ENCODE data around the gene PHLDA3. TPM values are rescaled to one million over a fixed set of nuclear protein-coding genes. Genes with fewer than 3 reads are reported as not detected.

PHLDA3 gene
- total RNA-seq, 4 donors from 2014 or later = 7.4 to 91.8 (median 62.7) TPM

DNA sequence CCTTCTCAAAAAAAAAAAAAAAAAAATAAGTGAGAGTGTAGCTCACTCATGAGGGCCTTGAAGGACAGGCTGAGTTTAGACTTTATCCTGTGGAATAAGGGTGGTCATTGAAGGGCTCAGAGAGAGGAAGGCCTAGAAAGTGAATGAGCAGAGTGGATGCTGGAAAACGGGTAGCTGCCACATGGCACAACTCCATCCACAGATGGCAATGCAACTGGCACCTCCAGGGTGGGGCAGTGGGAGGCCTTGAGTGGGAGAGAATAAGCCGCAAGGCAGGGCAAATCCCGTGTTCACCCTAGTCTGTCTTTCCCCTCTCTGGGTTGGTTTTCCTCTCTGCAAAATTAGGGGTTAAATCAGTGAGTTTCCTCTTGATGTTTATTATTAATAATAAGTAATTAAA lies 50.5 kb downstream of the PHLDA3 start:
- ATAC-seq (no peak), DNase-seq (peak in 1 of 2 donors; percentile 19)
- Histone ChIP-seq H3K9me3 (no peaks in the 10 kb centered on the region), H3K36me3 (no peaks in the 10 kb centered on the region), H3K4me1 (peaks cover 49 to 50% of the 10 kb centered on the region in 2 donors), H3K27ac (peak overlapping the region; percentile 93), H3K27me3 (no peaks in the 10 kb centered on the region), H3K4me3 (no peak overlapping the region)
- in situ Hi-C loops (cut with MboI; ENCODE audit: low sequenced_read_pairs in 4 of 4) = no loop called here
- TF ChIP-seq, protein P1, sequence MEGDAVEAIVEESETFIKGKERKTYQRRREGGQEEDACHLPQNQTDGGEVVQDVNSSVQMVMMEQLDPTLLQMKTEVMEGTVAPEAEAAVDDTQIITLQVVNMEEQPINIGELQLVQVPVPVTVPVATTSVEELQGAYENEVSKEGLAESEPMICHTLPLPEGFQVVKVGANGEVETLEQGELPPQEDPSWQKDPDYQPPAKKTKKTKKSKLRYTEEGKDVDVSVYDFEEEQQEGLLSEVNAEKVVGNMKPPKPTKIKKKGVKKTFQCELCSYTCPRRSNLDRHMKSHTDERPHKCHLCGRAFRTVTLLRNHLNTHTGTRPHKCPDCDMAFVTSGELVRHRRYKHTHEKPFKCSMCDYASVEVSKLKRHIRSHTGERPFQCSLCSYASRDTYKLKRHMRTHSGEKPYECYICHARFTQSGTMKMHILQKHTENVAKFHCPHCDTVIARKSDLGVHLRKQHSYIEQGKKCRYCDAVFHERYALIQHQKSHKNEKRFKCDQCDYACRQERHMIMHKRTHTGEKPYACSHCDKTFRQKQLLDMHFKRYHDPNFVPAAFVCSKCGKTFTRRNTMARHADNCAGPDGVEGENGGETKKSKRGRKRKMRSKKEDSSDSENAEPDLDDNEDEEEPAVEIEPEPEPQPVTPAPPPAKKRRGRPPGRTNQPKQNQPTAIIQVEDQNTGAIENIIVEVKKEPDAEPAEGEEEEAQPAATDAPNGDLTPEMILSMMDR (IDR thresholded peaks at IDR 0.05 in 4 of 5, conservative IDR thresholded peaks at IDR 0.05 in 1 of 5) = no peak
- TF ChIP-seq POLR2A (IDR thresholded peaks at IDR 0.05) = no peak
- intact Hi-C loops (cut with DNase I; ENCODE audit: low total_unique reads) = no loop called here

Other genes with a start within 250 kb of the PHLDA3 start
- gene PKP1, start 185.7 kb downstream of the PHLDA3 start, total RNA-seq = 1 to 10 TPM in 3 of 4 donors, under 1 TPM in 1; 0.71 to 4.5 (median 1.2) TPM
- 10 to 100 TPM in 1 of 4 donors, 1 to 10 TPM in 1, under 1 TPM in 1, not detected in 1; 0.39 to 14.8 (median 6.7) TPM for gene TNNT2, start 91.5 kb downstream of the PHLDA3 start, total RNA-seq
- 1 to 10 TPM in 2 of 4 donors, under 1 TPM in 2; 0.25 to 6.2 (median 0.92) TPM for gene LAD1, start 69.9 kb downstream of the PHLDA3 start, total RNA-seq
- 1,000 to 10,000 TPM in 2 of 4 donors, 100 to 1,000 TPM in 2; 304 to 3,604 (median 1,823) TPM for gene TNNI1, start 47.5 kb downstream of the PHLDA3 start, total RNA-seq
- 10 to 100 TPM; 22.7 to 91.1 (median 68.9) TPM for gene CSRP1, start 37.9 kb upstream of the PHLDA3 start, total RNA-seq
- 1 to 10 TPM; 4.2 to 9.1 (median 7.1) TPM for gene NAV1, start 69.9 kb upstream of the PHLDA3 start, total RNA-seq